HG03378 (cell line): Measurements from ENCODE around the gene PDE1C.

Source experiments
- ATAC-seq: cut with Tn5 transposase; IDR thresholded peaks from one replicate; pipeline ENCODE4 v1.9.1; 2021; ENCODE audit warnings: mild to moderate bottlenecking, moderate library complexity; ENCODE audit not compliant: unreplicated experiment

PDE1C gene

DNA sequence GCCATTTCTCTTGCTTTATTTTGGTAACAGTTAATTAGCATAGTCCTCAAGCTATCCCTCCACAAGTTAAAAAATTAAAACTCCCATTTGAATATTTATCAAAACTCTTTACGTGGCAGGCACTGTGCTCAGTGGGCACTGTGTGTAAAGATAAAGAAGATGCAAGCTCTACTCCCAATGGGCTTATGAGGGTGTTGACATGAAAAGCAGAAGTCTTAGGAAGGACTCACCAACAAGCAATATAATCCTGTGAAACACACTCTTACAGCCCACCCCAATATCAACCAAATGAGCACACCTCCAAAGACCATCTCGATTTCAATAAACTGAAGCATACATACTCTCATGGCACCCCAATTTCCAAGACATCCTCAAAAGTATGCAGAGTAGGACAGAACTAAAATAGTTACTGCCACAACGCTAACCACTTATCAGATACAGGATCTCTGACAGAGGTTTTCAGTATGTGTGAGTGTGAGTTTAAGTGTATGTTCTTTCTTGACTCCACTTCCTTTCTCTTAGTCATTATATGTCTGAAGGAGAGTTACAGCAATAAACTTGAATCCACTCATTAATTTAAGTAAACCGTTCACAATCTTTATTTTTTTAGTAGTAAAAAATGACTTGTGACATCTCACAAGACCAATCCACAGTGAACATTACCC lies 120.0 kb downstream of the PDE1C start:
- ATAC-seq, result no peak

GRCh38 chr7:31948029-31948428 lies 122.2 kb downstream of the PDE1C start:
- no peak for ATAC-seq

- ATAC-seq, result no peak
Observed at GRCh38 chr7:31940167-31940566, 130.0 kb downstream of the PDE1C start.

GRCh38 chr7:31939076-31939475 lies 131.1 kb downstream of the PDE1C start:
- no peak for ATAC-seq

DNA sequence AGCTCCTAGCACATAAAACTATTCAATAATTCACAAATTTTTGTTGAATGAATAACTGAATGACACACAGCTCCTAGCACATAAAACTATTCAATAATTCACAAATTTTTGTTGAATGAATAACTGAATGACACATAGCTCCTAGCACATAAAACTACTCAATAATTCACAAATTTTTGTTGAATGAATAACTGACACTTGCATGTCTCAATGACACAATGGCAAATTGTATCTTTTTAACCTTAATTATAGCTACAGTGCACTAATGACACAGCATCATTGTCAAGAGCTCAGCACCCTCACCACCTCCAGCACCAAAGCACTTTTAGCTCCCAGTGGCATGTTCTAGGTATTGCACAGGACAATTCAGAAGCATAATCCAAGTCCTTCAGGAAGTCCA lies 131.6 kb downstream of the PDE1C start:
- ATAC-seq, result no peak

- no peak for ATAC-seq
Observed at GRCh38 chr7:31937982-31938381, 132.2 kb downstream of the PDE1C start.

DNA sequence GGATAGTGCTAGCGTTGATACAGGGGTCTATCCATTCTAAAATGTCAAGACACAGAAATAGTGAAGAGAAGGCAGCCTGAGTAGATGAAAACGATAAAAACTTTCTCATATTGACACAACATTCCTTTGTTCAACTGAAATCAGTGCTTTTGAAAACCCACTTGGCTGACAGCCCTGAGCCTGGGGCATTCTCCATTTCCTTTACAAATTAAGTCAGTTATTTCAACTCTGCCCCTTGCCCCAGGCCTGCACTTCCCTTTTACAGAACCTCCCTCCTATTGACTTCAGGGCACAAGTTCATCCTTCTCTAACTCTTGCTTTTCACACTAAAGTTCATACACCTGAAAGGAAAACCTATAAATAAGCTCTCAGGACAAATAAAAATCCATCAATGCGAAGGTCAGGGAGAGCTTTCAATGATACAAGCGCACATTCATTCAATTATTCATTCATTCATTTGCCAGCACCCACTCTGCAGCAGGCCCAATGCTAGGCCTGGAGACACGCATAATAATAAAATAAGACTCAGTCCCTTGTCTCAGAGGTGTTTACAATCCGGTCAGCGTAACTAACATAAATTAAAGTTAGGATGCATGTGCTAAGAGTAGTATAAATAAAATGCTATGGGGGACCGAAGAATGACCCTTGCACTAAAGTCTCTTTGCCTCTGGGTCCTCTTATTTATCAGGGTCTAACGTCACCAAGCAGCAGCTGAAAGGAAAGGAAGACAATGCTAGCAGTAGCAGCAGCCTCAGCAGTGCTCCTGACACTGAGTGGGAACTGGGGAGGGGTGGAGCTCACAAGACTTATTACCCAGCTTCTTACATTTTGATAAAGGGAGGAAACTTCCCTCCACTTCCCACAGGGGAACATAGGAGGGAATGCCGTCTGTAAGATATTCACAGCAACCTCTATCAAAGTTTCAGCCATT lies 134.8 kb downstream of the PDE1C start:
- ATAC-seq, result no peak

- ATAC-seq, result no peak
Observed at GRCh38 chr7:31934551-31934950, 135.7 kb downstream of the PDE1C start.

DNA sequence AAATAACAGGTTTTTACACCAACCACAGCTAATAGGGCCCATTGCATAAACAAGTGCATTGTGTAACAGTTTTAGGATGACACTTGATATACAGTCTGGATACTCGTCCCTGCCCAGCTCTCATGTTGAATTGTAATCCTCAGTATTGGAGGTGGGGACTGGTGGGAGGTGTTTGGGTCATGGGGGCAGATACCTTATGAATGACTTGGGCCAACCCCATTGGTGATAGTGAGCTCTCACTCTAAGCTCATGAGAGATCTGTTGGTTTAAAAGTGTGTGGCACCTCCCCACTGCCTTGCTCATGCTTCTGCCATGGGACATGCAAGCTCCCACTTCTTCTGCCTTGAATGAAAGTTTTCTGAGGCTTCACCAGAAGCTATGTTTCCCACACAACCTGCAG lies 136.7 kb downstream of the PDE1C start:
- ATAC-seq, result no peak

GRCh38 chr7:31926991-31927584 lies 143.1 kb downstream of the PDE1C start:
- no peak for ATAC-seq

- ATAC-seq, result no peak
Observed at GRCh38 chr7:31925753-31926454, 144.3 kb downstream of the PDE1C start.

DNA sequence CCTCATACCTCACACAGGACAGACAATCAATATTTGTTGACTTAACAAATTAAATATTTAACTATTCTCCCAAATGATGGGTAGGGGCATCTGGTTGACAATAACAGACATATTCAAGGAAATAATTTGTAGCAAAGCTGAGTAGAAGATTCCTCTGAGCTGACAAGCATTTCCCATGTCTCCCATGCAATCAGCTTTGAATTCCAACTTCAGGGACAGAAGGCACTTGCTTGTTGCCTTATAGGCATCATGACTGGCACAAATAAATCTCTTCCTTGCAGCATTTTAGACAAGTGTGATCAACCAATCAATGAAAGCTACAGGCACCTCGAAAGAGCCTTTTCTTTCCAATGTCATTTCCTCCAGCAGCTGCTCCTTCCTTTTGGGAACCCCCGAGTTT lies 146.0 kb downstream of the PDE1C start:
- no peak for ATAC-seq

- no peak for ATAC-seq
Observed at GRCh38 chr7:31922848-31923247, 147.4 kb downstream of the PDE1C start.

DNA sequence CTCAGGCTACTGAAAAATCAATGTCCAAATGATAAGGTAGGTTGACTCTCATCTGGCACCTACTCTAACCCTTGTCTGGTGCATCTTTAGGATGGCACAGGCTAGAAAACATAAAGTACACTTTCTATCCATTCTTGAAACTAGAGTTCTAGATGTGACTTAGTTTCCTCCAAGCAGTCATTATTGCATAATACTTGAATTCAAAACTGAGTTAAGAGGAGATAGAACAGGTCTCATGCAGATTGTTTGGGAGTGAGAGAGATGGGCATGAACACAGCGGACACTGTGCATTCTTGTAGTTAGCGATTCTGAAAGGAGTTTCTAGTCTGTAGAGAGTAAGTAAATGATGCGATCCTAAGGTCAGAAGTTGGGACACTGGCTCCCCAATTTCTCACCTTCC lies 149.2 kb downstream of the PDE1C start:
- no peak for ATAC-seq

- no peak for ATAC-seq
Observed at GRCh38 chr7:31919678-31920369, 150.4 kb downstream of the PDE1C start.

DNA sequence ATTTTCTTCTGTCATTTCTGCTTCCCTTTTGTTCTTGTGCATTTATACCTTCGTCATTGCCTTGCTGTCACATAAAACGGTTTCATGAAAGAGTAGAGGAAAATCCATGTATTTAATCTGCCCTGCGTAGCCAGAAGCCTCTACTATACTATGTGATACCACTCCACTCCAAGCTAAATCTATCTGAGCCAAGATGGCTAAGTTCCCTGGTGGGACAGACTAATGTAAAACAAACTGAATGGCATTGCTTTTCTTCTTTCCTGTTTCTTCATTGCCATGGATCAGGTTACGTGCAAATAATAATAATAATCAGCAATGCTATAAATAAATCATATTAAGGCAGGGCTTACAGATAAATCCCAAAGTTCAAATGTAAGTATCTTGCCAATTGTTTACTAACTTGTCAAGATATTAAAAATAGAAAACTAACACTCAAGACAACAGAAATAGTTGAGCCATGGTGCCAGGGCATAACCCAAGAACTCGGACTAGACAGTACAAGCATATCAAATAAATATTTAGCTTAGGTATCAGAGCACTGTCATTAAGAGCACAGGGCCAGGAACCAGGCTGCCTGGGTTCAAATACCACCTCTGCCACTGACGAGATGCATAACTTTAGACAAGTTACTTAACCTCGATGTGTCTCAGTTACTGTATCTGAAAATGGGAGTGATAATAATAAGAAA lies 151.4 kb downstream of the PDE1C start:
- ATAC-seq, result no peak

GRCh38 chr7:31917256-31917655 lies 153.0 kb downstream of the PDE1C start:
- no peak for ATAC-seq

DNA sequence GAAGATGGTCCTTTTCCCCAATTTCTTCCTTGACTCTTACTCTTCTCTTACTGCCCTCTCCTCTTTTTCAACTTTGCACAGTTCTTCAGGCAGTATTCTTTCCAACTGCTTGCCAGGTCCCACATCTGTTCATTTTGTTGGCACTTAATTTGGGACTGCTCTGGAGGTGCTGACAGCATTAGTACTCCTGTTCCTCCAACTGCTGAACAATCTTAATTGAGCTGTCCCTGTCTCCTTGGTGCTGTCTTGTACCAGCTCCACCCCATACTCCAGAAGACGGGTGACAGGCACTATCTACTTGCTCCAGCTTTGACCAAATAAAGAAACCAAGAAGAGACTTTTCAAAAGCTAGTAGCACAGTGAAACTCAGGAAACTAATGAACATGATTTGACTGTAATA lies 160.0 kb downstream of the PDE1C start:
- ATAC-seq, result no peak

GRCh38 chr7:31906479-31907171 lies 163.6 kb downstream of the PDE1C start:
- ATAC-seq, result no peak

- no peak for ATAC-seq
Observed at GRCh38 chr7:31903962-31904361, 166.2 kb downstream of the PDE1C start.
